Ovary (tissue), 9 donors: Measurements from ENCODE around the gene YPEL3. TPM values are rescaled to one million over a fixed set of nuclear protein-coding genes. Genes with fewer than 3 reads are reported as not detected.

ENCODE experiments used
- DNase-seq, 5 donors: peaks; one replicate each; pipeline ENCODE4 v3.0.0-alpha.2; 2019 to 2020
- H3K27ac ChIP-seq, 2 donors: fragments of 200-600 bp; one replicate each; pipeline versions ENCODE4 v1.5.1 to v1.8.0; 2019 to 2022
- H3K27me3 ChIP-seq: fragments of 200-600 bp; one replicate; pipeline ENCODE4 v1.8.0; 2022
- H3K36me3 ChIP-seq: fragments of 200-600 bp; sonication (generic); one replicate; pipeline ENCODE4 v1.5.1; 2019
- H3K4me1 ChIP-seq: one replicate; pipeline ENCODE4 v1.8.1; 2013; ENCODE audit warnings: mild to moderate bottlenecking, moderate library complexity; ENCODE audit not compliant: insufficient read depth
- H3K4me3 ChIP-seq: fragments of 200-600 bp; sonication (generic); one replicate; pipeline ENCODE4 v1.5.1; 2017
- H3K9me3 ChIP-seq, 2 donors: fragments of 200-600 bp in 1 of 2; sonication (generic) in 1 of 2; one replicate each; pipeline versions ENCODE4 v1.5.1 to v1.8.1; 2013 to 2019; ENCODE audit warnings: mild to moderate bottlenecking in 1 of 2, moderate library complexity in 1 of 2
- EP300 ChIP-seq: sonication (generic); formaldehyde crosslinking; IDR thresholded peaks from one replicate; pipeline ENCODE4 v1.6.1; 2017; ENCODE audit warnings: antibody characterized with exemption
- POLR2A ChIP-seq: fragments of 450-650 bp; IDR thresholded peaks from one replicate; pipeline ENCODE4 v1.6.1; 2017; ENCODE audit warnings: antibody characterized with exemption, mild to moderate bottlenecking, moderate library complexity
- WGBS, 3 donors: extraction: QIAGEN DNeasy Blood & Tissue Kit in 1 of 3; methylation state at CpG; one replicate each; pipeline versions ENCODE4 v1.1.5 to v1.1.7; 2013 to 2017; 5-methylcytosine and 5-hydroxymethylcytosine counted together
- intact Hi-C, 4 donors: fragments of 100-400 bp; cut with DNase I; formaldehyde crosslinking; loops; one replicate each; pipeline versions ENCODE4 v1.11.0 to v1.15.1; 2022 to 2023
- polyA plus RNA-seq, 2 donors: library from polyadenylated mRNA; stranded (reverse); fragments of 200-250 nt in 1 of 2; fragments of 350-450 nt in 1 of 2; fragmentation: Illumina TruSeq in 1 of 2; extraction: RNeasy Lipid Tissue Mini Kit (QIAGEN cat#74804) in 1 of 2; gene quantifications; one replicate each; pipeline ENCODE4 v1.2.3, GENCODE V29; 2013 to 2014
- total RNA-seq, 7 donors: library from RNA; depleted of rRNA in 2 of 7; stranded (reverse); fragments of >200 nt in 2 of 7; fragmentation: NEBNext Ultra II Directional in 3 of 7; extraction: Animal tissue kit (Norgen Biotek cat#: 25700) in 3 of 7; gene quantifications; one replicate each; pipeline versions ENCODE4 v1.1.0 to v1.2.4, GENCODE V29; 2016 to 2023
- TF ChIP-seq, protein P1 (sequence below), 3 donors: fragments of 450-650 bp in 2 of 3; fragments of 200-600 bp in 1 of 3; IDR thresholded peaks; one replicate each; pipeline versions ENCODE4 v1.5.1 to v1.8.0; 2016 to 2022; ENCODE audit warnings: antibody characterized with exemption in 3 of 3, mild to moderate bottlenecking in 1 of 3
- donor health status: DM: no; HTN: no; CAD: no; lungs with moderate emphysema.
- donor health status: DM: no; HTN: no; CAD: no.
- donor health status: Bipolar disorder and iron deficiency.
- donor health status: DM: yes; HTN: yes; CAD: no.
- donor health status: DM: no; HTN: no; CAD: no.
- donor health status: DM: yes; HTN: yes; CAD: no.

The YPEL3 gene
- total and polyA plus RNA-seq, 9 donors = 12.7 to 134 (median 63.1) TPM

DNA sequence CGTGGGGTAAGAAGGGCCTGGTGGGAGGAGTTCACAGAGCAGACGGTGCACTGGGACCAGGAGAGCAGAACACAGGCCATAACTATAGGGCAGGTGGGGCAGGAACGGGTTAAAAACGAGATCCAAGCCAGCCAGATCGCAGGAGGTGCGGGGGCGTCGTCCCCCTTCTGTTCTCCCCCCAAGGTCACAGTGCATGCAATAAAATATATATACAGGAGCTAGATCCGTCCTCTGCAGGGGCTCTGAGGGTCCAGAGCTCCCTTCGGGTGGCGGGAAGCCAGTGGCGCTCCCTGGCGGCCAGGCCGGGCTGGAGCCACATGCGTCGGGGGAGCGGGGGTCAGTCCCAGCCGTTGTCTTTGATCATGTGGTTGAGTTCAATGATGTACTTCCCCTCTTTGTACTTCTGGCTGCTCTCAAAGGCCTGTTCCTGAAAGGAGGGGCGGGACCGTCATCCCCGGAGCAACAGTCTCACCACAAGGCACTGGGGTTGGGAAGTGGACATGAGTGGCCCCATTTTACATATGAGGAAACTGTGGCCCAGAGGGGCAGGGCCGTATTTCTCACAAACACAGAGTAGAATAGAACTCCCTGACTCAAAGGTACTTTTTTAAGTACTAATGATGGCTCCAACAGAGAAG lies 3.5 kb downstream of the YPEL3 start:
- H3K4me1 ChIP-seq = peaks cover 12% of the 10 kb centered on the region
- intact Hi-C loops = loop anchor here in 3 of 4 donors (2.0 to 10.0 kb wide), 4 partner anchors 28 to 325 kb away; partner anchors contain the start of genes ALDOA (in 1 of the 3) and ZNF48 (in 1 of the 3)
- no peaks in the 10 kb centered on the region for H3K36me3 ChIP-seq
- no peak for TF ChIP-seq POLR2A
- TF ChIP-seq, protein P1, sequence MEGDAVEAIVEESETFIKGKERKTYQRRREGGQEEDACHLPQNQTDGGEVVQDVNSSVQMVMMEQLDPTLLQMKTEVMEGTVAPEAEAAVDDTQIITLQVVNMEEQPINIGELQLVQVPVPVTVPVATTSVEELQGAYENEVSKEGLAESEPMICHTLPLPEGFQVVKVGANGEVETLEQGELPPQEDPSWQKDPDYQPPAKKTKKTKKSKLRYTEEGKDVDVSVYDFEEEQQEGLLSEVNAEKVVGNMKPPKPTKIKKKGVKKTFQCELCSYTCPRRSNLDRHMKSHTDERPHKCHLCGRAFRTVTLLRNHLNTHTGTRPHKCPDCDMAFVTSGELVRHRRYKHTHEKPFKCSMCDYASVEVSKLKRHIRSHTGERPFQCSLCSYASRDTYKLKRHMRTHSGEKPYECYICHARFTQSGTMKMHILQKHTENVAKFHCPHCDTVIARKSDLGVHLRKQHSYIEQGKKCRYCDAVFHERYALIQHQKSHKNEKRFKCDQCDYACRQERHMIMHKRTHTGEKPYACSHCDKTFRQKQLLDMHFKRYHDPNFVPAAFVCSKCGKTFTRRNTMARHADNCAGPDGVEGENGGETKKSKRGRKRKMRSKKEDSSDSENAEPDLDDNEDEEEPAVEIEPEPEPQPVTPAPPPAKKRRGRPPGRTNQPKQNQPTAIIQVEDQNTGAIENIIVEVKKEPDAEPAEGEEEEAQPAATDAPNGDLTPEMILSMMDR (IDR thresholded peaks at IDR 0.05) = peak in 2 of 3 donors; percentile 12 to 65
- H3K9me3 ChIP-seq = no peaks in the 10 kb centered on the region
- H3K4me3 ChIP-seq = peak overlapping the region; percentile 47
- DNase-seq = peak; percentile 74 to 88 (median 77)
- no peaks in the 10 kb centered on the region for H3K27me3 ChIP-seq
- 6 to 7% (median 7%) methylated on average over 22 of the region's 22 CpGs for WGBS, 3 donors
- peak overlapping the region; percentile 66 to 70 for H3K27ac ChIP-seq

DNA sequence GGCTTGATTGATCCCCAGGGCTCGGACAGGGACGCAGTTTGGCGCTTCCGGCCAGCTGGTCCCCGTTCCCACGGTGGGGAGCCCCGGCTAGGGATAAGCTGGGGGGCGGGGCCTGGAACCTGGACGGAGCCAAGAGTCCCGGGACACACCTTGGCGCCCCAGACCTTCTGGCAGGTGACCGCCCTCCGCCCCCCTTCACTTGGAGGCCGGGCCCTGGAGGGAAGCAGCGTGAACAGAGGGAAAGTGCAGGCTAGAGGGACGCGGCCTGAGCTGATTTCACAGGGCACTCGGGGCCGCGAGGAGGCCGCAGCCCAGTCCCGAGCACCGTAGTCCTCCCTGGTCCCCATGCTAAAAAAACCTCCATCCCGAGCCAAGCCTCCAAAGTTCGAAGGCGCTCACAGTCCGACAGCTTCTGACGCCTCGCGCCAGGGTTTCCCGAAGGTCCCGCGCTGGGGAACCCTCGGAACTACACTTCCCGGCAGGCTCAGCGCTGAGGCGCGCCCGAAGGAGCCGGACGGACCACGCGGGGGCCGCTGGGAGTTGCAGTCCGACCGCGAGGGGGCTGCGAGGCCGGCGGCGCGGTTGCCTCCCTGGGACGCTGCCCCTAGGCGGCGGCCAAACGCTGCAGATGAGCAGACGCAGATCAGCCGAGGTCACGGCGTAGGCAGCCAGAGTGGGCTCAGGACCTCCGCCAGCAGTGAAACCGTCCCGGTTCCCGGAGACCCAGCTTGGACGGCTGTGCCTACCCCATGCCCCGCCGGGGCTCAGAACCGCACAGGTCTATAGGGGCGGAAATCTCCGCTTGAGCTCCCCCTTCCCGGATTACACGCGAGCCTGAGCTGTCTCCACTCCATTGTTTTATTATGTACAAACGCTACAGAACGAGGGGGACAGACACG lies 4.3 kb downstream of the YPEL3 start, which contains the start of gene TBX6:
TSS of gene TBX6 (minus strand) at position 451 of the 899 bp plus-strand sequence. CDS start 731 bp downstream, outside the sequence.
- Histone ChIP-seq H3K27ac (peak within 1 kb of the TSS; percentile 66 to 70), H3K4me1 (peaks cover 12% of the 10 kb centered on the region), H3K27me3 (no peaks in the 10 kb centered on the region), H3K9me3 (no peaks in the 10 kb centered on the region), H3K36me3 (no peaks in the 10 kb centered on the region), H3K4me3 (peak within 1 kb of the TSS; percentile 47)
- no peak for TF ChIP-seq POLR2A
- TF ChIP-seq, protein P1 (IDR thresholded peaks at IDR 0.05) = peak; percentile 79 to 99 (median 97)
- intact Hi-C loops = loop anchor here in 3 of 4 donors (2.0 to 10.0 kb wide), 4 partner anchors 27 to 326 kb away; partner anchors contain the start of genes ALDOA (in 1 of the 3) and ZNF48 (in 1 of the 3)
- peak; percentile 89 to 95 (median 92) for DNase-seq
- WGBS, 3 donors = 0 to 2% (median 1%) methylated on average over 72 to 76 of the region's 76 CpGs

DNA sequence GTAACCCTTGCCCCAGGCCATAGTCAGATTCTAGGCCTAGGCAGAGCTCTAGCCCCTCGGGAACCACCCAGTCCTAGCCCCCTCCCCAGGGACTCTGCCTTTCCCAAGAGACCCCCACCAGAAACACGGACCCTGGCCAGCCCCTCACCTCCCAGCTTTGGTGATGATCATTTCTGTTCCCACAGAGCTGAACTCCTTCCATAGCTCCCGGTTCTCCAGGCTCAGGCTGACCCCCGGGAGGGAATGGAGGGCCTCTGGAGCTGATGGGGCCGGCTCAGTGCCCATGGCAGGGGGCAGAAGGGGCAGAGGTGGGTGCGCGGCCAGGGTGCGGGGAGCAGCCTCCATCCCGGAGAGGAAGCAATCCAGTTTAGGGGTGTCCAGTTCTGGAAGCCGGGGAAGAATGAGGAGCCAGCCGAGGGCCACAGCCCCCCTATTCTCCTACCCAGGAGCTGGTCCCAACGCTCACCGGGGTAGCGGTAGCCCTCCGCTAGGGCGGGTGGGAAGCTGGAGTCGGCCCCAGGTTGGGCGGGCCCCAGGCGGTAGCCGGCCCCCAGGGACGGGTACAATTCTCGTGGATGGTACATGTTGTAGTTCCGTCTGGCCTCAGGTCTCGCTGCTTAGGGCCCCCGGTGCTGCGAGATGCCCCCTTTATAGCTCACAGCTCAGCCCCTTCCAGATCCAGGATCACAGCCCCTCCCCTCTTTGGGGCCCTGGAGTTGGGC lies 5.2 kb downstream of the YPEL3 start:
- no peak for TF ChIP-seq EP300
- no peak for TF ChIP-seq POLR2A
- TF ChIP-seq, protein P1 (IDR thresholded peaks at IDR 0.05) = no peak
- intact Hi-C loops = loop anchor here in 2 of 4 donors (5.0 to 10.0 kb wide), 3 partner anchors 304 to 327 kb away; partner anchors contain the start of gene ZNF48 (in 1 of the 2)
- peak in 2 of 5 donors; percentile 44 to 54 for DNase-seq
- peak overlapping the region; percentile 31 to 70 for H3K27ac ChIP-seq
- no peak overlapping the region for H3K4me3 ChIP-seq
- H3K9me3 ChIP-seq = no peaks in the 10 kb centered on the region
- WGBS, 3 donors = 61 to 70% (median 66%) methylated on average over 26 of the region's 26 CpGs
- no peaks in the 10 kb centered on the region for H3K36me3 ChIP-seq
- no peaks in the 10 kb centered on the region for H3K27me3 ChIP-seq
- peaks cover 10% of the 10 kb centered on the region for H3K4me1 ChIP-seq
